GM18499 (cell line): ENCODE measurements around the gene LAMA3.
"Not testable (repeated sequence)": the region's sequence is repeated elsewhere in the genome, so short reads cannot be mapped to it uniquely, and the experiment has no call there.

Experiments used
- ATAC-seq: cut with Tn5 transposase; IDR thresholded peaks from one replicate; pipeline ENCODE4 v1.9.1; 2021; ENCODE audit warnings: moderate number of reproducible peaks; ENCODE audit not compliant: insufficient read depth, unreplicated experiment

LAMA3 gene

GRCh38 chr18:23702606-23703005 lies 13.4 kb downstream of the LAMA3 start:
- no peak for ATAC-seq

GRCh38 chr18:23703057-23703986 lies 14.1 kb downstream of the LAMA3 start:
- no peak for ATAC-seq

GRCh38 chr18:23703987-23704384 lies 14.7 kb downstream of the LAMA3 start:
- ATAC-seq, result no peak

DNA sequence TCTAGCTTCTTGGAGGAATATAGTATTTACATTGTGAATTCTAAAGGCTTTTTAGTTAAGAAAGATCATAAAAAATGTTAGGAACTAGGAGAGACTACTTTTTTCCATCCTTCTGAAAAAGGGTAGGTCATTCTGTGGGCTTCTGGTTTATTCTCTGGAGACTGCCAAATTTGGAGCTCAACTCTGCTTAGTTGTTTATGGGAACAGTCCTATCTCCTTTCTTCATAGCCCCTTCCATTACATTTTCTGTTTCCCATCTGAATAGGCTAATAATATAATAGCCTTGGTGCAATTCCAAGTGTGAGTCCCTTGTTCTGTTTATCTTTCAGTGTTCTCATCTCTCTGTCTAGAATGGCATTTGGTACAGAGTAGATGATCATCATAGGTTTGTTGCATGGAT lies 15.6 kb downstream of the LAMA3 start:
- no peak for ATAC-seq

- ATAC-seq, result no peak
Observed at GRCh38 chr18:23706971-23707640, 17.9 kb downstream of the LAMA3 start.

DNA sequence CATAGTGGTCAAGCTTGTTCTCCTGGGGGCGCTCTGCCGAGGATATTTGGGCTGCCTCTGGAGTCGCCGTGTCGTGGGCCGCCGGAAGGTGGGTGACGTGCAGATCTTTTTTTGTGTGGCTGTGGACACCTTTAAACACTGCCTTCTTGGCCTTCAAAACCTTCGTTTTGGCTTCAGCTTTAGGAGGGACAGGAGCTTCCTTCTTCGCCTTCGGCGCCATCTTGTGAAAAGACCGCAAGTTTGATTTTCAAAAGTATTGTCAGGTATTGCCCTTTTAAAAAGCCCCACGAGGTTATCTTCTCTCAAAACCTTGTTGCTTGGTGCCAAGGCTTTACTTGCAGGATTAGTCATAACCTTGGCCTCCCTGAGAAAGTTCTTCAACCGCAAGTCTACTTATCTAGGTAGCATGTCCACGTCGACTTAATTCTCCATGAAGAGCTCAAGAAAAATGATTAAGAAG lies 20.8 kb downstream of the LAMA3 start:
- ATAC-seq, result no peak

DNA sequence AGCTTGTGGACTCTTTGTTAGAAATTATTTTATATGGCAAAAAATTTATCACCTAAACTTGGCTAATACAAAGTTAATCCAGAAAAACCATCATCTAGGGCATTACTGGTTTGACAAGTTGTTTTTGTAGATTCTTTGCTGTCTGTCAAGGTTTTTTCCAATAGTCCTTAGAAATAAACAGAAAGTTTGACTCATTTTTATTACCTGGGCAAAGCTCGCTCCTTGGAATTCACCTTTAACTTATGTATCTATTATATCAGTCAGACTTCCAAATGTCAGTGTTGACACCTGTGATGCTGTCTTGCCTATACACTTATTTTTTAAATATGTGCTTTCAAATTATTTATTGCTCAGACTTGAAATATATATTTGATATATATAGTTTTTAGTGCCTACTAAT lies 21.7 kb downstream of the LAMA3 start:
- ATAC-seq, result no peak

GRCh38 chr18:23711426-23711825 lies 22.2 kb downstream of the LAMA3 start:
- ATAC-seq, result no peak

DNA sequence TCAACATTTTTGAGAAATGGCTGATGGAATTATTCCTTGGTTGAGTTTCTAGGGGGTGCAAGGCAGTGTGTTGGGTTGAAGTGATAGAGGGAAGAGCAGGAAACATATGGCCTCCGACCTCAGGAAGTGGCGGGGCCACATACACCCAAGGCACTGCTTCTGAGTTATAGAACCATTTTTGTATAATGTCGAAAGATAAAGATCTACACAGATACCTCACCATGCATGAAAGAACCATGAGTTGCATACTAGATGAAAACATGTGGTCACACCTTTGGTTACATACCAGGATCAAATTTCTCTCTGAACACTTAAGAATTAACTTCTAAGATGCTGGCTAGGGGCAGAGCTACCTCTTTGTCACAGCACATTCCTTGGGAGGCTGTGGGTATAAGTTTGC lies 23.2 kb downstream of the LAMA3 start:
- no peak for ATAC-seq

GRCh38 chr18:23714576-23714975 lies 25.3 kb downstream of the LAMA3 start:
- no peak for ATAC-seq

DNA sequence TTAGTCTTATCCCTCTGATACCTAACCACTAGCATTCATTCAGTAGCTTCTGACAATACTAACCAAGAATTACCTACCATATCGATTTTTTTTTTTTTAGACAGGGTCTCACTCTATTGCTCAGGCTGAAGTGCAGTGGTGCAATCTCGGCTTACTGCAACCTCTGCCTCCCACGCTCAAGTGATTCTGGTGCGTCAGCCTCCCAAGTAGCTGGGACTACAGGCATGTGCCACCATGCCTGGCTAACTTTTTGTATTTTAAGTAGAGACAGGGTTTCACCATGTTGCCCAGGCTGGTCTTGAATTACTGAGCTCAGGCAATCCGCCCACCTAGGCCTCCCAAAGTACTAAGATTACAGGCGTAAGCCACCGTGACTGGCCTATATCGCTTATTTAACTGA lies 26.8 kb downstream of the LAMA3 start:
- not testable (repeated sequence) for ATAC-seq

DNA sequence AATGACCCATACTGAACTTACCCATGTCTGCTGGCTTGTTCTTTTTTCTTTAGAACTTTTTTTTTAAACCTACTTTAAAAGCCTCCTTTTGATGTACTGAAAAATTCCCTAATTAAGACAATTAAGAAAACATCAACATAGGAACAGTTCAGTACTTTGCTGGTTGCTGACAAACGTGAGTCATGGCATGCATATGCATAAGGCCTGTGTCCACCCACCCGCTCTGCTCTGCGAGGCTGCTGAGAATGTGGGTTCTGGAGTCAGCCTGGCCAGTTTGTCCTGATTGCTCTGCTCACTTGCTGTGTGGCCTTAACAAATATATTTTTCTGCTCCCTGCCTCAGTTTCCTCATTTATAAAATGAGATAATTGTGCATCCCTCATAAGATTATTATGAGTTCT lies 27.3 kb downstream of the LAMA3 start:
- ATAC-seq, result no peak

DNA sequence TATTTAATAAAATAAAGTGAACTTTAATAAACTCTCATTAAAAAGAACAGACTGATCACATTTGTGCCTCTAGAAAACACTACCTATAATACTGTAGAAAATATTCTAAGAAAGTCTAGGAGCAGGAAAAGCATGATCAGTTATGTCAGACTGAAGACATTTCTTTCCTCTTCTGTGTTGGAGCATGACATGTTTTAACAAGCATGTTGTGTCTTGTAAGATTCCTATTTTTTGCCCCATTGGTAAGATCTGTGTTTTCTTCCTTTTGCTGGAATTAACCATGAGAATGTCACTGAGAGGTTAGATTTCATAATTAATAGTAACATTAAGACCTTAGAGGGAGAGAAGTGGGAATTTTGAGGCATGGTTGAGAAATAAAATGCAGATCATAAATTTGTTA lies 27.7 kb downstream of the LAMA3 start:
- no peak for ATAC-seq

DNA sequence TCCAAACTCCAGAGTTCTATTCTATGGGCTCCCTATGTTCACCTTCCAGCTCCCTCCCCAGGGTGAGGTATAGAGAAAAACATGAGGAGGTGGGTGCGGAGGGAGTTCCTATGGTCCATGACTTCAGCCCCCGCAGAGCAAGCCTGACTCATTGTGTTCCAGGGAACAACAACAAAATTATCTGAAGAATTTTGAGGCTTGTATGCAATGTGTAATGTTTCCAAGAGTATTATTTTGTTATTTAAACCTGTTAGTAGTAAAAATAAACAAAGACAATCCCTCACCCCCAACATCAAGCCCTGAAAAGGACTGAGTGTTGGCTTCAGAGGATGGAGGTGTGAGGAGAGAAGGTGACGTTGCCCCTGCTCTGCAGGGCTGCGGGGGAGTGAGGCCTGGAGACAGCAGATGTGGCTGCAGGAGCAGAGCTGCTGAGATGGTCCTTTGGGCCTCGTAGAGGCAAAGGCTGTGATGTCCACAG lies 29.0 kb downstream of the LAMA3 start:
- no peak for ATAC-seq

- no peak for ATAC-seq
Observed at GRCh38 chr18:23718731-23719130, 29.5 kb downstream of the LAMA3 start.

- no peak for ATAC-seq
Observed at GRCh38 chr18:23719634-23720201, 30.5 kb downstream of the LAMA3 start.

- no peak for ATAC-seq
Observed at GRCh38 chr18:23721696-23722480, 32.6 kb downstream of the LAMA3 start.

DNA sequence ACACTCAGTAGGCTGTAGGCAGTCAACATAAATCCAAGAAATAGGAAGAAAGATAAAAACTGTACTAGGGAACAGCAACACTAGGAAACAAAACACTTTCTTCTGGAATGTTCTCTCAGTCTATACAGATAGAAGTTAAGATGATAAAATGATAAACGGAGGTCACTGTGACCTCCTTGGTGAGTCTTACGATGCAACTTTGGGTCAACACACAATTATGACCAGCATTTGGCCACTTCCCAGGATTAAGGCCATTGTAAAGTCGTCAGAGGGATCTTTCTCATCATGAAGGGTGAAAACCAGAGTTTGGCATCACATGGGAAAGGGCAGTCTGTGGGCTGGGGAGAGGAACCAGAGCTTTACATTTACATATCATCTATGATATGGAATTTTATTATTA lies 33.4 kb downstream of the LAMA3 start:
- ATAC-seq, result no peak

GRCh38 chr18:23723121-23723520 lies 33.9 kb downstream of the LAMA3 start:
- ATAC-seq, result no peak

DNA sequence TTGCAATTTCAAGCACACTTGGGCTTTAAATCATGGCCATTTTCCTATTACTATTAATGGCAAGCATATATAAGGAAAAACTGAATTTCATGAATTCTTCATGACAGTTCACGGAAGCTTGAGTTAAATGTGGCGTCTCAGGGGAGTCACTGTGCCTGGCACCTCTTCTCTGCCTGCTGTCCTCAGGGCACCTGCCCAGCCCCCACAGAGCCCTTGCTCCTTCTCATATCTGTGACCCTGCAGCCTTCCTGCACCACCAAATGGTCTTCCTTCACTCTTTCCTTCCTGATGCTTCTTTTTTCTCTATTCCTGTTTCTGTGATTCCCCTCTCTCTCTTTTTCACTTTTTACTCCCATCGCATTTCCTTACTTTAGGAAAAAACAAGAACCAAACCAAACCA lies 35.4 kb downstream of the LAMA3 start:
- no peak for ATAC-seq
